ENCODE measurements around the gene CORO1C.
A peak's percentile ranks its signal among the peaks of the same experiment; 100 is the strongest.
"Not testable (repeated sequence)": the region's sequence is repeated elsewhere in the genome, so short reads cannot be mapped to it uniquely, and the experiment has no call there.

CORO1C gene

GRCh38 chr12:108633081-108633533 lies 98.2 kb downstream of the CORO1C start:
- no peak for DNase-seq

GRCh38 chr12:108631261-108631660 lies 100.1 kb downstream of the CORO1C start:
- not testable (repeated sequence) for DNase-seq

- DNase-seq = no peak
Observed at GRCh38 chr12:108630481-108631207, 100.7 kb downstream of the CORO1C start.

- DNase-seq = peak; percentile 90
Observed at GRCh38 chr12:108629824-108630476, 101.4 kb downstream of the CORO1C start.

GRCh38 chr12:108629151-108629550 lies 102.2 kb downstream of the CORO1C start:
- no peak for DNase-seq

GRCh38 chr12:108627134-108627920 lies 104.0 kb downstream of the CORO1C start:
- no peak for DNase-seq

GRCh38 chr12:108625228-108625627 lies 106.1 kb downstream of the CORO1C start:
- no peak for DNase-seq

GRCh38 chr12:108623577-108623976 lies 107.7 kb downstream of the CORO1C start:
- no peak for DNase-seq

GRCh38 chr12:108622921-108623514 lies 108.3 kb downstream of the CORO1C start:
- no peak for DNase-seq

GRCh38 chr12:108622421-108622820 lies 108.9 kb downstream of the CORO1C start:
- DNase-seq = peak; percentile 67

GRCh38 chr12:108621161-108621560 lies 110.2 kb downstream of the CORO1C start:
- no peak for DNase-seq

GRCh38 chr12:108620236-108620879 lies 111.0 kb downstream of the CORO1C start:
- DNase-seq = peak; percentile 64

GRCh38 chr12:108619369-108620160 lies 111.8 kb downstream of the CORO1C start:
- no peak for DNase-seq

- not testable (repeated sequence) for DNase-seq
Observed at GRCh38 chr12:108618953-108619274, 112.4 kb downstream of the CORO1C start.

- DNase-seq = peak; percentile 89
Observed at GRCh38 chr12:108618079-108618952, 113.0 kb downstream of the CORO1C start.

GRCh38 chr12:108616941-108617858 lies 114.1 kb downstream of the CORO1C start:
- peak; percentile 79 for DNase-seq

- no peak for DNase-seq
Observed at GRCh38 chr12:108616359-108616758, 115.0 kb downstream of the CORO1C start.

GRCh38 chr12:108615918-108616317 lies 115.4 kb downstream of the CORO1C start:
- no peak for DNase-seq

GRCh38 chr12:108614639-108615038 lies 116.7 kb downstream of the CORO1C start:
- DNase-seq = no peak

GRCh38 chr12:108614041-108614440 lies 117.3 kb downstream of the CORO1C start:
- no peak for DNase-seq
